H9 (cell line): ENCODE data around the gene NECAP2. TPM values are rescaled to one million over a fixed set of nuclear protein-coding genes. Genes with fewer than 3 reads are reported as not detected.
"Not testable (repeated sequence)": the region's sequence is repeated elsewhere in the genome, so short reads cannot be mapped to it uniquely, and the experiment has no call there.

ENCODE experiments used
- DNase-seq: peaks from one replicate; pipeline ENCODE4 v3.0.0-alpha.2; 2017
- H2AFZ ChIP-seq: one replicate; pipeline ENCODE4 v1.6.1; 2013; ENCODE audit warnings: mild to moderate bottlenecking, low read length, control low read depth, moderate library complexity
- H2AK5ac ChIP-seq: 2 replicates; pipeline ENCODE4 v1.6.1; 2013; ENCODE audit warnings: low read length, control low read depth, mixed read lengths; ENCODE audit not compliant: insufficient read length
- H2BK120ac ChIP-seq: one replicate; pipeline ENCODE4 v1.6.1; 2013; ENCODE audit warnings: low read depth, mild to moderate bottlenecking, low read length, control low read depth, inconsistent platforms; ENCODE audit not compliant: poor library complexity, severe bottlenecking
- H2BK12ac ChIP-seq: 2 replicates; pipeline ENCODE4 v1.6.1; 2013; ENCODE audit warnings: low read length, control low read depth, mixed read lengths, low read depth; ENCODE audit not compliant: insufficient read length
- H2BK15ac ChIP-seq: 2 replicates; pipeline ENCODE4 v1.6.1; 2013; ENCODE audit warnings: low read depth, low read length, control low read depth
- H2BK20ac ChIP-seq: one replicate; pipeline ENCODE4 v1.6.1; 2013; ENCODE audit warnings: low read depth, mild to moderate bottlenecking, low read length, control low read depth, inconsistent platforms; ENCODE audit not compliant: poor library complexity, severe bottlenecking
- H2BK5ac ChIP-seq: 2 replicates; pipeline ENCODE4 v1.6.1; 2013; ENCODE audit warnings: low read length, control low read depth, mixed read lengths; ENCODE audit not compliant: insufficient read length
- H3K14ac ChIP-seq: 2 replicates; pipeline ENCODE4 v1.6.1; 2013; ENCODE audit warnings: low read length, control low read depth; ENCODE audit not compliant: insufficient read depth
- H3K18ac ChIP-seq: 2 replicates; pipeline ENCODE4 v1.6.1; 2013; ENCODE audit warnings: low read depth, mild to moderate bottlenecking, mixed read lengths, low read length, control low read depth; ENCODE audit not compliant: insufficient read length
- H3K23ac ChIP-seq: 2 replicates; pipeline ENCODE4 v1.6.1; 2013; ENCODE audit warnings: low read length, control low read depth, mixed read lengths, low read depth; ENCODE audit not compliant: insufficient read length
- H3K23me2 ChIP-seq: 2 replicates; pipeline ENCODE4 v1.6.1; 2013; ENCODE audit warnings: low read depth, mild to moderate bottlenecking, mixed read lengths, low read length, control low read depth; ENCODE audit not compliant: insufficient read length, poor library complexity, severe bottlenecking
- H3K27ac ChIP-seq: 2 replicates; pipeline ENCODE4 v1.5.1; 2013; ENCODE audit warnings: low read length, control low read depth, mixed read lengths, low read depth; ENCODE audit not compliant: insufficient read length
- H3K27me3 ChIP-seq: 2 replicates; pipeline ENCODE4 v1.6.1; 2013; ENCODE audit warnings: low read length, control low read depth, inconsistent platforms; ENCODE audit not compliant: insufficient read depth
- H3K4ac ChIP-seq: 2 replicates; pipeline ENCODE4 v1.6.1; 2013; ENCODE audit warnings: low read depth, mild to moderate bottlenecking, control low read depth, inconsistent platforms, low read length, moderate library complexity
- H3K4me1 ChIP-seq: 2 replicates; pipeline ENCODE4 v1.6.1; 2013; ENCODE audit warnings: low read length, control low read depth, inconsistent platforms; ENCODE audit not compliant: insufficient read depth
- H3K4me2 ChIP-seq: 2 replicates; pipeline ENCODE4 v1.6.1; 2013; ENCODE audit warnings: low read length, control low read depth, mixed read lengths; ENCODE audit not compliant: insufficient read length, insufficient read depth
- H3K56ac ChIP-seq: 2 replicates; pipeline ENCODE4 v1.6.1; 2013; ENCODE audit warnings: low read depth, mild to moderate bottlenecking, mixed read lengths, low read length, control low read depth; ENCODE audit not compliant: insufficient read length
- H3K79me1 ChIP-seq: 2 replicates; pipeline ENCODE4 v1.6.1; 2013; ENCODE audit warnings: low read depth, mild to moderate bottlenecking, moderate library complexity, low read length, control low read depth, inconsistent platforms; ENCODE audit not compliant: insufficient read depth, poor library complexity, severe bottlenecking
- H3K79me2 ChIP-seq: 2 replicates; pipeline ENCODE4 v1.6.1; 2013; ENCODE audit warnings: low read length, control low read depth, inconsistent platforms; ENCODE audit not compliant: insufficient read depth
- H3K9ac ChIP-seq: 2 replicates; pipeline ENCODE4 v1.6.1; 2013; ENCODE audit warnings: low read length, control low read depth, mixed read lengths; ENCODE audit not compliant: insufficient read length; ENCODE audit errors: extremely low read depth
- H3K9me3 ChIP-seq: one replicate; pipeline ENCODE4 v1.6.1; 2013; ENCODE audit warnings: low read depth, low read length, inconsistent platforms; ENCODE audit not compliant: control insufficient read depth
- H3T11ph ChIP-seq: one replicate; pipeline ENCODE4 v1.6.1; 2013; ENCODE audit warnings: mild to moderate bottlenecking, low read length, control low read depth, inconsistent platforms
- H4K20me1 ChIP-seq: one replicate; pipeline ENCODE4 v1.6.1; 2013; ENCODE audit not compliant: control insufficient read depth, insufficient read length, insufficient read depth
- H4K5ac ChIP-seq: 2 replicates; pipeline ENCODE4 v1.6.1; 2013; ENCODE audit warnings: low read depth, mild to moderate bottlenecking, mixed read lengths, low read length, control low read depth; ENCODE audit not compliant: insufficient read length
- H4K8ac ChIP-seq: replicated peaks from 2 replicates; pipeline ENCODE4 v1.6.1; 2013; ENCODE audit warnings: low read length, control low read depth, mixed read lengths, low read depth; ENCODE audit not compliant: insufficient read length
- H4K91ac ChIP-seq: 2 replicates; pipeline ENCODE4 v1.6.1; 2013; ENCODE audit warnings: low read depth, mild to moderate bottlenecking, moderate library complexity, mixed read lengths, low read length, control low read depth; ENCODE audit not compliant: insufficient read length
- H3K27ac Mint-ChIP-seq, 3 experiments: 2 replicates in 2 of 3; 3 replicates in 1 of 3; pipeline ENCODE4 v1.8.0; 2020 to 2021; ENCODE audit warnings: mixed read lengths in 3 of 3, mild to moderate bottlenecking in 1 of 3, moderate library complexity in 1 of 3
- H3K27me3 Mint-ChIP-seq: 2 replicates; pipeline ENCODE4 v1.8.0; 2021; ENCODE audit warnings: low read depth, mild to moderate bottlenecking, moderate library complexity, mixed read lengths
- H3K36me3 Mint-ChIP-seq, 3 experiments: 2 replicates in 2 of 3; 3 replicates in 1 of 3; pipeline ENCODE4 v1.8.0; 2020 to 2021; ENCODE audit warnings: low read depth in 3 of 3, mixed read lengths in 3 of 3; ENCODE audit not compliant: insufficient read depth in 1 of 3
- H3K4me1 Mint-ChIP-seq, 2 experiments: 2 replicates each; pipeline ENCODE4 v1.8.0; 2020; ENCODE audit warnings: mixed read lengths in 2 of 2
- H3K4me3 Mint-ChIP-seq, 2 experiments: 2 replicates in 1 of 2; 3 replicates in 1 of 2; pipeline ENCODE4 v1.8.0; 2020 to 2021; ENCODE audit warnings: mild to moderate bottlenecking in 2 of 2, mixed read lengths in 2 of 2, moderate library complexity in 1 of 2
- H3K9me3 Mint-ChIP-seq, 2 experiments: 2 replicates in 1 of 2; 3 replicates in 1 of 2; pipeline ENCODE4 v1.8.0; 2020; ENCODE audit warnings: mild to moderate bottlenecking in 2 of 2, mixed read lengths in 2 of 2, moderate library complexity in 1 of 2
- WGBS: extraction: QIAGEN DNeasy Blood & Tissue Kit; methylation state at CpG from one replicate; pipeline ENCODE4 v1.1.7; 2013; ENCODE audit warnings: missing lambda C conversion rate, low lambda C conversion rate, mixed read lengths; ENCODE audit not compliant: insufficient read length; ENCODE audit errors: extremely low coverage; 5-methylcytosine and 5-hydroxymethylcytosine counted together
- total RNA-seq: library from RNA; stranded (reverse); gene quantifications from 2 replicates; pipeline ENCODE4 v1.2.1, GENCODE V29; 2021

Gene NECAP2
- total RNA-seq, 1 experiment from 2014 or later, result 33.2 TPM

- not testable (repeated sequence) for H3K79me1 ChIP-seq, H3K79me2 ChIP-seq, H3K14ac ChIP-seq, DNase-seq, H2BK15ac ChIP-seq, H3K27me3 Mint-ChIP-seq, H2BK20ac ChIP-seq, H3K23ac ChIP-seq, H3K4me1 Mint-ChIP-seq, H3K9ac ChIP-seq, H3K4ac ChIP-seq, H2BK120ac ChIP-seq, H3T11ph ChIP-seq, H2AK5ac ChIP-seq, H3K18ac ChIP-seq, H3K27me3 ChIP-seq, H2BK5ac ChIP-seq, H4K8ac ChIP-seq, H3K9me3 ChIP-seq, H3K23me2 ChIP-seq, H4K5ac ChIP-seq, H4K20me1 ChIP-seq, H3K56ac ChIP-seq, H2BK12ac ChIP-seq, H3K4me2 ChIP-seq, H3K4me1 ChIP-seq, H3K9me3 Mint-ChIP-seq, H4K91ac ChIP-seq, H2AFZ ChIP-seq, H3K27ac ChIP-seq, H3K4me3 Mint-ChIP-seq
- no CpG with 5 or more reads among the region's 45 CpGs for WGBS
- peaks cover 8 to 50% (median 33%) of the 10 kb centered on the region in 3 experiments for H3K36me3 Mint-ChIP-seq
- H3K27ac Mint-ChIP-seq, result peak overlapping the region in 2 of 3 experiments; percentile 49 to 70; a peak in 2 of 7 replicates
Measured at GRCh38 chr1:16483639-16484500, 43.3 kb downstream of the NECAP2 start.
